HUES64 (cell line): ENCODE data around the gene DHX15.
A peak's percentile ranks its signal among the peaks of the same experiment; 100 is the strongest.

Source experiments
- H3K27ac ChIP-seq: 2 replicates; pipeline ENCODE4 v1.7.0; 2013; ENCODE audit warnings: low read depth, low read length, inconsistent platforms
- H3K27me3 ChIP-seq: 2 replicates; pipeline ENCODE4 v1.6.1; 2013; ENCODE audit warnings: mild to moderate bottlenecking, low read length; ENCODE audit not compliant: insufficient read depth
- H3K36me3 ChIP-seq: 2 replicates; pipeline ENCODE4 v1.6.1; 2013; ENCODE audit warnings: mild to moderate bottlenecking, low read length; ENCODE audit not compliant: insufficient read depth
- H3K4me1 ChIP-seq: 2 replicates; pipeline ENCODE4 v1.6.1; 2013; ENCODE audit warnings: mild to moderate bottlenecking, low read length, moderate library complexity; ENCODE audit not compliant: insufficient read depth
- H3K4me3 ChIP-seq: 2 replicates; pipeline ENCODE4 v1.5.1; 2013; ENCODE audit warnings: mild to moderate bottlenecking, low read length, moderate library complexity
- H3K9ac ChIP-seq: 2 replicates; pipeline ENCODE4 v1.6.1; 2013; ENCODE audit warnings: mild to moderate bottlenecking, low read depth, low read length
- H3K9me3 ChIP-seq: 2 replicates; pipeline ENCODE4 v1.6.1; 2013; ENCODE audit warnings: low read depth, low read length; ENCODE audit not compliant: insufficient read depth
- WGBS: fragments of 150-250, 120-280 bp; methylation state at CpG from one replicate; pipeline ENCODE4 v1.1.7; 2013; ENCODE audit warnings: missing lambda C conversion rate; 5-methylcytosine and 5-hydroxymethylcytosine counted together

Gene DHX15

DNA sequence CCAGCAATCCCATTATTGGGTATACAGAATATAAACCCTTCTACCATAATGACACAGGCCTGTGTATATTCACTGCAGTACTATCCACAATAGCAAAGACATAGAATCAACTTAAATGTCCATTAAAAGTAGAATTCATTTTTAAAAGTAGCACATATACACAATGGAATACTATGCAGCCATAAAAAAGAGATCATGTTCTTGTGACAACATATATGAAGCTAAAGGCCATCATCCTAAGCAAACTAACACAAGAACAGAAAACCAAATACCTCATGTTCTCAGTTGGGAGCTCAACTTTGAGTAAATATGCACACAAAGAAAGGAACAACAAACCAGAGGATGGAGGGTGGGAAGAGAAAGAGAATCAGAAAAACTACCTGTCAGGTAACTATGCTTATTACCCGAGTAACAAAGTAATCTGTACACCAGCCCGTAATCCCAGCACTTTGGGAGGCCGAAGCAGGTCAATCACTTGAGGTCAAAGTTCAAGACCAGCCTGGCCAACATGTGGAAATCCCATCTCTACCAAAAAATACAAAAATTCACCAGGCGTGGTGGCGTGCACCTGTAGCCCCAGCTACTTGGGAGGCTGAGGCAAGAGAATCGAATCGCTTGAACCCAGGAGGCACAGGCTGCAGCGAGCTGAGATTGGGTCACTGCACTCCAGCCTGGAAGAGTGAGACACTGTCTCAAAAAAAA, 22.8 kb downstream of the DHX15 start:
- H3K9ac ChIP-seq = no peak overlapping the region

GRCh38 chr4:24560868-24561368, 23.4 kb downstream of the DHX15 start:
- no peaks in the 10 kb centered on the region for H3K27me3 ChIP-seq
- no peak overlapping the region for H3K27ac ChIP-seq
- WGBS = 98% methylated on average over 3 of the region's 3 CpGs
- H3K9me3 ChIP-seq = no peaks in the 10 kb centered on the region
- peaks cover 90% of the 10 kb centered on the region for H3K36me3 ChIP-seq
- peaks cover 41% of the 10 kb centered on the region for H3K4me1 ChIP-seq
- no peak overlapping the region for H3K9ac ChIP-seq
- no peak overlapping the region for H3K4me3 ChIP-seq

More for the DNA sequence above, 22.8 kb downstream of the DHX15 start:
- no peaks in the 10 kb centered on the region for H3K9me3 ChIP-seq
- no peaks in the 10 kb centered on the region for H3K27me3 ChIP-seq
- H3K27ac ChIP-seq = no peak overlapping the region
- peaks cover 41% of the 10 kb centered on the region for H3K4me1 ChIP-seq
- H3K36me3 ChIP-seq = peaks cover 89% of the 10 kb centered on the region
- WGBS = 94% methylated on average over 8 of the region's 8 CpGs
- no peak overlapping the region for H3K4me3 ChIP-seq

GRCh38 chr4:24559889-24560288, 24.5 kb downstream of the DHX15 start:
- 93% methylated on average over 2 of the region's 2 CpGs for WGBS
- Histone ChIP-seq H3K9me3 (no peaks in the 10 kb centered on the region), H3K27me3 (no peaks in the 10 kb centered on the region), H3K4me3 (no peak overlapping the region), H3K4me1 (peaks cover 36% of the 10 kb centered on the region), H3K36me3 (peaks cover 90% of the 10 kb centered on the region), H3K9ac (no peak overlapping the region), H3K27ac (no peak overlapping the region)

- Histone ChIP-seq H3K9ac (no peak overlapping the region), H3K4me3 (no peak overlapping the region), H3K36me3 (peaks cover 90% of the 10 kb centered on the region), H3K4me1 (peaks cover 36% of the 10 kb centered on the region), H3K27me3 (no peaks in the 10 kb centered on the region), H3K27ac (no peak overlapping the region), H3K9me3 (no peaks in the 10 kb centered on the region)
- WGBS = 59% methylated on average over 2 of the region's 3 CpGs
These were observed 25.1 kb downstream of the DHX15 start for GRCh38 chr4:24559032-24559821.

DNA sequence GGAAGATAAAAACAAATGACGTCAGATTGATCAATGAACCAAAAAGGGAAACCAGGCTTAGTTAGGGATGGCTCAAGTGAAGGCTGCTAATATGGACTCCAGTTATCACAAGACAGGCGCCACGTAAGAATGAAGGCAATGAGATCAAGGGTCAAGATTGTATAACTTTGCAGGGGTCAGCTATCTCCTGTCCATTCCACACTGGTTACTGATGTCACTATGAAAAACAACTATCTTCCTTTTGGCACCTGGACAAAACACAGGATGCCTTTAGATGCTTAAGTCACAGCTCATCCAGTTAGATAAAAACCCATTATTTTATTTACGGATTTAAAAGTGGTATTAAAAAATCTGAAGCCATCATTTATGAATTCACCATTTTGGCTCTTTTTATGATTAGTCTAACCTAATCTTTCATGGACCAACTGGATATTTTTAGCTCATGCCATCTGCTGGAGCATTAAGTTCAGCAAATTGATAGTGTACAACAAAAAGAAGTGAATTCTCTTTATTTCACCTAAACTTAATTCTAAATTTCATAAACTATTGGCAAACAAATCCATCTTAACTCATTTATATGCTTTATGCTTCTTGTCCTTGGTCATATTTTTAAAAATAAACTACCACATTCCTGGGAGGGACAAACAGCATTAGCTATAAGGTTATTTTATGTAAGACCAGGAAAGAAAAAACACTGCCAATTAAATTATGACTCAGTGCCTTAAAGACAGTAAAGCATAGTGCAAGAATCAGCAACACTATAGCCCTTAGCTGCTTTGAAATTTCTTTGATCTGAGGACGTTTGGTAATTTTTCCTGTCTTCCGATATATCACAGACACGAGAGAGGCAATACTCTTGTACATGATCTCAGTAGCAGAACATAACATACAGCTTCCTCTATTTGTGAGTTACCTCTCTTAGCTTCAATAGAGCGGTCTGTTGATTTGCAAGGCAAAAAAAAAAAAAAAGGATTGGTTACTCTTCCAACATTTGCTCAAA, 27.0 kb downstream of the DHX15 start:
- Histone ChIP-seq H3K36me3 (peaks cover 88% of the 10 kb centered on the region), H3K4me1 (peaks cover 41% of the 10 kb centered on the region), H3K27ac (no peak overlapping the region), H3K27me3 (no peaks in the 10 kb centered on the region), H3K4me3 (no peak overlapping the region), H3K9ac (no peak overlapping the region), H3K9me3 (no peaks in the 10 kb centered on the region)
- WGBS = 80% methylated on average over 8 of the region's 8 CpGs

DNA sequence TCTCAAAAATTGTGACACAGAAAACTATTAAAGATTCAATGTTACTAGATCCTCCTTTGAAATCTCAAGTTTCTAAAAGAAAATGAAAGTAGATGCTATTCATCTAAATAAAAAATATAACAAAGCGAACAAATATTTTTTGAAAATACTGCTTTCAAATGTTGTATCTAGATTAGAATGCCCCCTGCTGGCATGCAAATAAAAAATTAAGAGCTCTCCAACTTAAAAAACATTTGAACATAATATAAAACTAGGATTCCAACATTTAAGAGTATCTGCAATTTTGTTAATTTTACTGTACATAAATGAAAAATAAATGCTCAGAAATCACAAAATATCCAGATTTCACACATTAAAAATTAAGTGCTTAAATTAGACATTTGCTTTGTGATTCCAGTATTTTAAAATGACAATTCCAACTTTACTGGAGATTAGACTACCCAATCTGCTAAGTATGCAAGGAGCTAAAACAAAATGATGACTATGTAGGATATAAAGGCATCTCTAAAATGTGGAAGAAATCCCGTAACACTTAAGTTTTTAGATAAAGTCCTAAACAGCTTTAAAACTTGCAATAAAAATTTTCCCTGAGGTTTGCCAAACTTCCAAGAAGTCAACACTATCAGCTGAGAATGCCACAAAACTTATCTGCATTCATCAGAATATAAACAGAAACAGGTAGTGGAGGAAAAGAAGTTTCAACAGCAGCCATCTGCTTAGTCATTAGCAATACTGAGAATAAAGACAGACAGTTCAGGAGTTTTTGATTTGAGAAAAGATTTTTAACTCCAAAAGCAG, 32.7 kb downstream of the DHX15 start:
- WGBS = 100% methylated on average over 2 of the region's 2 CpGs
- H3K4me1 ChIP-seq = peaks cover 33% of the 10 kb centered on the region
- H3K36me3 ChIP-seq = peaks cover 86% of the 10 kb centered on the region

GRCh38 chr4:24550441-24551175, 33.7 kb downstream of the DHX15 start:
- Histone ChIP-seq H3K36me3 (peaks cover 86% of the 10 kb centered on the region), H3K27ac (no peak overlapping the region), H3K4me1 (peaks cover 44% of the 10 kb centered on the region), H3K9ac (no peak overlapping the region), H3K4me3 (no peak overlapping the region), H3K9me3 (no peaks in the 10 kb centered on the region), H3K27me3 (no peaks in the 10 kb centered on the region)
- 87% methylated on average over 5 of the region's 6 CpGs for WGBS

More for the DNA sequence above, 32.7 kb downstream of the DHX15 start:
- no peaks in the 10 kb centered on the region for H3K9me3 ChIP-seq
- H3K27me3 ChIP-seq = no peaks in the 10 kb centered on the region
- H3K4me3 ChIP-seq = no peak overlapping the region
- no peak overlapping the region for H3K9ac ChIP-seq
- peak overlapping the region; percentile 39; the same call in 1 of the 2 replicates for H3K27ac ChIP-seq

- H3K9ac ChIP-seq = no peak overlapping the region
- H3K36me3 ChIP-seq = peaks cover 89% of the 10 kb centered on the region
- H3K27ac ChIP-seq = 0 out of 2 replicates have a peak overlapping the region, but pooled peaks have one; percentile 7
- H3K9me3 ChIP-seq = no peaks in the 10 kb centered on the region
- H3K4me1 ChIP-seq = peaks cover 70% of the 10 kb centered on the region
- no peaks in the 10 kb centered on the region for H3K27me3 ChIP-seq
- WGBS = 97% methylated on average over 11 of the region's 11 CpGs
- H3K4me3 ChIP-seq = no peak overlapping the region
These were observed 36.4 kb downstream of the DHX15 start for GRCh38 chr4:24547979-24548378.

GRCh38 chr4:24544208-24544988, 40.0 kb downstream of the DHX15 start:
- Histone ChIP-seq H3K36me3 (peaks cover 97% of the 10 kb centered on the region), H3K27me3 (no peaks in the 10 kb centered on the region), H3K4me1 (peaks cover 55% of the 10 kb centered on the region), H3K27ac (peak overlapping the region; percentile 63; the same call in 1 of the 2 replicates), H3K9ac (no peak overlapping the region), H3K9me3 (no peaks in the 10 kb centered on the region), H3K4me3 (0 out of 2 replicates have a peak overlapping the region, but pooled peaks have one; percentile 6)
- 73% methylated on average over 4 of the region's 4 CpGs for WGBS
